Prostate gland (tissue), 2 donors: ENCODE data around the gene KCNT2.

Experiments used
- CTCF ChIP-seq, 4 experiments: fragments of 200-600 bp in 2 of 4; fragments of 450-650 bp in 2 of 4; sonication (generic) in 2 of 4; IDR thresholded peaks; 1 replicate in 3 of 4; 2 replicates in 1 of 4; pipeline ENCODE4 v1.5.1; 2016 to 2019; ENCODE audit warnings: antibody characterized with exemption in 4 of 4, mild to moderate bottlenecking in 2 of 4, moderate library complexity in 2 of 4
- POLR2A ChIP-seq: fragments of 450-650 bp; IDR thresholded peaks from one replicate; pipeline ENCODE4 v1.6.1; 2016; ENCODE audit warnings: antibody characterized with exemption, mild to moderate bottlenecking

GRCh38 chr1:196590012-196590708 lies 18.1 kb downstream of the KCNT2 start:
- TF ChIP-seq POLR2A = no peak
- TF ChIP-seq CTCF (IDR thresholded peaks at IDR 0.05) = no peak
